Heart right ventricle (tissue), 16 donors: Measurements from ENCODE around the gene NFYC. TPM values are rescaled to one million over a fixed set of nuclear protein-coding genes. Genes with fewer than 3 reads are reported as not detected.
"Not testable (repeated sequence)": the region's sequence is repeated elsewhere in the genome, so short reads cannot be mapped to it uniquely, and the experiment has no call there.

Source experiments
- ATAC-seq, 8 donors: fragments of 200-7000 bp; cut with Tn5 transposase; one replicate each; pipeline ENCODE4 v1.9.1; 2020; ENCODE audit warnings: mild to moderate bottlenecking in 8 of 8, moderate library complexity in 8 of 8, moderate number of reproducible peaks in 1 of 8
- DNase-seq, 2 donors: peaks; one replicate each; pipeline ENCODE4 v3.0.0-alpha.2; 2020
- H3K27ac ChIP-seq, 10 donors: fragments of 200-600 bp; sonication (generic) in 2 of 10; one replicate each; pipeline versions ENCODE4 v1.5.0 to v1.8.0; 2020 to 2022; ENCODE audit warnings: mild to moderate bottlenecking in 3 of 10
- H3K27me3 ChIP-seq, 7 donors: fragments of 200-600 bp; one replicate each; pipeline ENCODE4 v1.8.0; 2021 to 2022; ENCODE audit warnings: mild to moderate bottlenecking in 2 of 7
- H3K36me3 ChIP-seq, 9 donors: fragments of 200-600 bp; sonication (generic) in 1 of 9; one replicate each; pipeline versions ENCODE4 v1.5.0 to v1.8.0; 2020 to 2022; ENCODE audit warnings: mild to moderate bottlenecking in 2 of 9
- H3K4me1 ChIP-seq, 9 donors: fragments of 200-600 bp; sonication (generic) in 1 of 9; one replicate each; pipeline versions ENCODE4 v1.5.0 to v1.8.0; 2020 to 2022; ENCODE audit warnings: mild to moderate bottlenecking in 4 of 9
- H3K4me3 ChIP-seq, 10 donors: fragments of 200-600 bp; sonication (generic) in 2 of 10; one replicate each; pipeline versions ENCODE4 v1.5.0 to v1.8.0; 2020 to 2022; ENCODE audit warnings: mild to moderate bottlenecking in 7 of 10, moderate library complexity in 2 of 10
- H3K9me3 ChIP-seq, 11 donors: fragments of 200-600 bp in 10 of 11; sonication (generic) in 2 of 11; one replicate each; pipeline versions ENCODE4 v1.5.0 to v1.8.0; 2013 to 2022; ENCODE audit warnings: mild to moderate bottlenecking in 2 of 11, control low read depth in 1 of 11, moderate library complexity in 1 of 11
- WGBS, 2 donors: extraction: QIAGEN DNeasy Blood & Tissue Kit; methylation state at CpG; one replicate each; pipeline ENCODE4 v1.1.7; 2013; ENCODE audit warnings: inconsistent platforms in 1 of 2; 5-methylcytosine and 5-hydroxymethylcytosine counted together
- intact Hi-C, 10 donors: fragments of 100-400 bp; cut with DNase I; formaldehyde crosslinking; loops; one replicate each; pipeline versions ENCODE4 v1.11.1 to v1.14.2; 2022
- polyA plus RNA-seq, 2 donors: library from polyadenylated mRNA; stranded (reverse); fragments of 200-250 nt; gene quantifications; one replicate each; pipeline ENCODE4 v1.2.3, GENCODE V29; 2013
- total RNA-seq, 10 donors: library from RNA; stranded (reverse); fragmentation: NEBNext Ultra II Directional in 3 of 10; extraction: Animal tissue kit (Norgen Biotek cat#: 25700) in 3 of 10; gene quantifications; one replicate each; pipeline versions ENCODE4 v1.2.1 to v1.2.4, GENCODE V29; 2021 to 2023
- TF ChIP-seq, protein P1 (sequence below), 9 donors: fragments of 200-600 bp; sonication (generic) in 2 of 9; IDR thresholded peaks; one replicate each; pipeline versions ENCODE4 v1.5.0 to v1.8.0; 2021 to 2022; ENCODE audit warnings: antibody characterized with exemption in 9 of 9, mild to moderate bottlenecking in 5 of 9, moderate library complexity in 1 of 9
- donor health status: Arrhythmogenic right ventricular cardiomyopathy.
- donor health status: ischemic (EF 13 %, LVEDD 7.1; RV severe dilation, severe dysfunction).
- donor health status: healthy with polysubstance abuse.
- donor health status: DM: no; HTN: yes; CAD: no.
- donor health status: DM: no; HTN: no; CAD: no.
- donor health status: ischemic (EF 25% LVEDD 6.9; RV normal size, moderate dysfunction).
- donor health status: ischemic (EF 25% LVEDD 5.7; RV mildly dilated, moderate dysfunction).
- donor health status: healthy.
- donor health status: DM: yes; HTN: yes; CAD: no.
- donor health status: Ischemic cardiomyopathy.
- donor health status: ischemic (EF 35%, LVEDD 5.7; RV mildly dilated, moderate dysfunction).
- donor health status: nonischemic (EF 11% LVEDD 7.7; RV severe dilation, severe dysfunction).
- donor health status: DM: yes; HTN: yes; CAD: no.
- donor health status: PGD.
- donor health status: ischemic (EF 29% LVEDD 5.4; RV normal size, mild dysfunction).
- donor health status: nonischemic (EF 23%, LVEDD 6.1; RV moderate dilation, normal function).

Gene NFYC
- total and polyA plus RNA-seq, 12 donors = 49.9 to 84.7 (median 71.7) TPM

DNA sequence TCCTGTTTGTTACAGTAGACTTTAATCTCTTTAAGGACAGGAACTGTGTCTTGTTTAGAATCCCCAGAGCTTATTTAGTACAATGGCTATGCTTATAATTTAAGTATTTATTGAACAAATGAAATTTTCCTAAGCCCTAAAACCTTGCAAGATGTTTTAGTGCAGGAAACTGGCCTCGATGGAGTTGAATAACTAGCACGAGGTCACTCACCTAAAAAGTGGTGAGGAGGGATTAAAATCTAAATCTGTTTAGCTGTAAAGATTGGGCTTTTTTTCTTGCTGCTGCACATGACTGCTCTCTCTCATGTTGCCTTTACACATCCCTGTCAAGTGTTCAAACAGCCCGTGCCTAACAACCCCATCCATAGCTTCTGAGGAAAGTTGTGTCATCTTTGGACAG is 10.2 kb downstream of the NFYC start:
- Histone ChIP-seq H3K4me3 (no peak overlapping the region), H3K9me3 (no peaks in the 10 kb centered on the region), H3K4me1 (peaks cover 0 to 73% (median 63%) of the 10 kb centered on the region in 9 donors), H3K36me3 (peaks cover 0 to 5% (median 0%) of the 10 kb centered on the region in 9 donors), H3K27ac (no peak overlapping the region), H3K27me3 (no peaks in the 10 kb centered on the region)
- 54 to 58% methylated on average over 3 of the region's 3 CpGs for WGBS, 2 donors
- no peak for ATAC-seq
- no peak for DNase-seq
- intact Hi-C loops = no loop called here
- TF ChIP-seq, protein P1, sequence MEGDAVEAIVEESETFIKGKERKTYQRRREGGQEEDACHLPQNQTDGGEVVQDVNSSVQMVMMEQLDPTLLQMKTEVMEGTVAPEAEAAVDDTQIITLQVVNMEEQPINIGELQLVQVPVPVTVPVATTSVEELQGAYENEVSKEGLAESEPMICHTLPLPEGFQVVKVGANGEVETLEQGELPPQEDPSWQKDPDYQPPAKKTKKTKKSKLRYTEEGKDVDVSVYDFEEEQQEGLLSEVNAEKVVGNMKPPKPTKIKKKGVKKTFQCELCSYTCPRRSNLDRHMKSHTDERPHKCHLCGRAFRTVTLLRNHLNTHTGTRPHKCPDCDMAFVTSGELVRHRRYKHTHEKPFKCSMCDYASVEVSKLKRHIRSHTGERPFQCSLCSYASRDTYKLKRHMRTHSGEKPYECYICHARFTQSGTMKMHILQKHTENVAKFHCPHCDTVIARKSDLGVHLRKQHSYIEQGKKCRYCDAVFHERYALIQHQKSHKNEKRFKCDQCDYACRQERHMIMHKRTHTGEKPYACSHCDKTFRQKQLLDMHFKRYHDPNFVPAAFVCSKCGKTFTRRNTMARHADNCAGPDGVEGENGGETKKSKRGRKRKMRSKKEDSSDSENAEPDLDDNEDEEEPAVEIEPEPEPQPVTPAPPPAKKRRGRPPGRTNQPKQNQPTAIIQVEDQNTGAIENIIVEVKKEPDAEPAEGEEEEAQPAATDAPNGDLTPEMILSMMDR (IDR thresholded peaks at IDR 0.05) = no peak

DNA sequence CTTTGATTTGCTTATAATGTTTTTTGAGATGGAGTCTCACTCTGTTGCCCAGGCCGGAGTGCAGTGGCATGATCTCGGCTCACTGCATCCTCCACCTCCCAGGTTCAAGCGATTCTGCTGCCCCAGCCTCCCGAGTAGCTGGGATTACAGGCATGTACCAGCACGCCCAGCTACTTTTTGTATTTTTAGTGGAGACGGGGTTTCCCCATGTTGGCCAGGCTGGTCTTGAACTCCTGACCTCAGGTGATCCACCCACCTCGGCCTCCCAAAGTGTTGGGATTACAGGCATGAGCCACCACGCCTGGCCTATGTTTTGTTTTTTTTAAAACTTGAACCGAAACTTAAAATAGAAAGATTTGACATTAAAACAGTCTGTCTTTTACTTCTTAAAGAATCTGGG is 11.3 kb downstream of the NFYC start:
- 93 to 94% methylated on average over 9 of the region's 9 CpGs for WGBS, 2 donors
- intact Hi-C loops, H3K9me3 ChIP-seq, H3K27me3 ChIP-seq, H3K4me3 ChIP-seq, H3K36me3 ChIP-seq, DNase-seq, H3K27ac ChIP-seq, ATAC-seq: not testable (repeated sequence)
- peaks cover 0 to 61% (median 51%) of the 10 kb centered on the region in 9 donors for H3K4me1 ChIP-seq

DNA sequence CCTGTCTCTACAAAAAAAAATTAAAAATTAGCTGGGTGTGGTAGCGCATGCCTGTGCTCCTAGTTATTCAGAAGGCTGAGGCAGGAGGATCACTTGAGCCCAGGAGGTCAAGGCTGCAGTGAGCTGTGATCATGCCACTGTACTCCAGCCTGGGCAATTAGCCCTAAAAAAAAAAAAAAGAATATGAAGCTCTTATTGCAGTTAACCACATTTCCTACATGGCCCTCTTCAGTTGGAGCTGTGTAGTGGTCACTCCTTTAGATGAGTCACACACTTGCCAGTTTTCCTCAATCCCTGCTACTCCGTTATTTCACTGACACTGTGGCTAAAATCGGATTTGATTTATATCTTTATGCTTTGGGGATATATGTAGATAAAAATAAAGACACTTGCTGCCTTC is 11.8 kb downstream of the NFYC start:
- Histone ChIP-seq H3K36me3 (no peaks in the 10 kb centered on the region), H3K4me1 (peaks cover 0 to 62% (median 51%) of the 10 kb centered on the region in 9 donors), H3K4me3 (no peak overlapping the region), H3K27ac (no peak overlapping the region), H3K27me3 (no peaks in the 10 kb centered on the region), H3K9me3 (no peaks in the 10 kb centered on the region)
- no peak for DNase-seq
- intact Hi-C loops = no loop called here
- ATAC-seq = no peak
- TF ChIP-seq, protein P1 (IDR thresholded peaks at IDR 0.05) = no peak
- 89 to 97% methylated on average over 3 of the region's 3 CpGs for WGBS, 2 donors

DNA sequence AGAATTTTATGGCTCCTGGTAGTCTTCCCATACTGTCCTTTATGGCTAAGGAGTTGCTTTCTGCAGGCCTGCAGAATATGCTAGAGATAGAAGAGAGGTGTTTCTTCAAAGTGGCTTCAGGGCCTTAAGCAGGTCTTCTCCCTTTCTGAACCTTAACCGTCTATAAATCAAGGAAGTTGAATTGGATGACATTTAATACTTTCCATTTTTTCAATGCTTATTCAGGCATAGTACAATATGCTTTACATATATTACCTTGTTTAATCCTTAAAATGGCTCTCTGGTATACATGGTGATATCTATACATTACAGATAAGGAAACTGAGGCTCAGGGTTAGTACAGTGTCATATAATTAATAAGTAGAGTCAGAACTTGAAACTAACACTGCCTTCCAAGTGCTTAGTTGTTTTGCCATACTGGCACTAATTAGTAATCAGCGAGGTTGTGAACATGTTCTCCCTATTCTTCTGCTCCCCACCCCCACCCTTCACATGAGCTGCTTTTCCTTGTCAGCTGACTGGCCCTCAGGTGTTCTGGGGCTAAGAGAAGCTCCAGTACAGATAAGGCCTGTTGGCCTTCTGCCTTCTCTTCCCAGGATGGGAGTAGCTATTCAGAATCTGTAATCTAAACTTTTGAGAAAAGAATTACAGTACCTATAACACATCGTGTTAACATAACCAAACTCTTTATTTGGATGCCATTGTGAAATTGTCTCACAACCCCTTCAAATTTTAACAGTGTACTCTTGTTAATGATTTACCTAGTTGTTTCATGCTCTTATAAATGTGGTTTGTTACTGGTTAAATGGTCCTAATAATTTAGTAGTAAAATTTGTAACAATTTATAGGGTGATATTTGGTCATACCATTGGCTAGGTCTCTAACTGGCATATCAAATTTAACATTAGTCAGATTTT is 13.6 kb downstream of the NFYC start:
- H3K4me3 ChIP-seq = no peak overlapping the region
- intact Hi-C loops = no loop called here
- TF ChIP-seq, protein P1 (IDR thresholded peaks at IDR 0.05) = no peak
- 74 to 75% methylated on average over 3 of the region's 3 CpGs for WGBS, 2 donors
- DNase-seq (no peak), ATAC-seq (no peak)
- no peaks in the 10 kb centered on the region for H3K27me3 ChIP-seq
- H3K4me1 ChIP-seq = peaks cover 0 to 62% (median 49%) of the 10 kb centered on the region in 9 donors
- no peaks in the 10 kb centered on the region for H3K9me3 ChIP-seq
- no peaks in the 10 kb centered on the region for H3K36me3 ChIP-seq
- no peak overlapping the region for H3K27ac ChIP-seq

GRCh38 chr1:40706626-40707025 is 15.1 kb downstream of the NFYC start:
- no peaks in the 10 kb centered on the region for H3K36me3 ChIP-seq
- no peaks in the 10 kb centered on the region for H3K27me3 ChIP-seq
- H3K27ac ChIP-seq = no peak overlapping the region
- H3K4me3 ChIP-seq = no peak overlapping the region
- H3K4me1 ChIP-seq = peaks cover 0 to 69% (median 56%) of the 10 kb centered on the region in 9 donors
- no peaks in the 10 kb centered on the region for H3K9me3 ChIP-seq
- intact Hi-C loops = no loop called here
- WGBS, 2 donors = 98 to 100% methylated on average over 4 of the region's 4 CpGs
- no peak for DNase-seq
- no peak for ATAC-seq
- TF ChIP-seq, protein P1 (IDR thresholded peaks at IDR 0.05) = no peak
